Neural cell (in vitro differentiated cells): ENCODE data around the gene MAPK8IP3. TPM values are rescaled to one million over a fixed set of nuclear protein-coding genes. Genes with fewer than 3 reads are reported as not detected.
A peak's percentile ranks its signal among the peaks of the same experiment; 100 is the strongest.

Source experiments
- H2AFZ ChIP-seq: fragments of 200-600, 300-800 bp; sonication (generic), shearing (Covaris generic); 2 replicates; pipeline ENCODE4 v1.6.0; 2014; ENCODE audit warnings: low read depth, mild to moderate bottlenecking, antibody characterized with exemption, low read length, moderate library complexity
- H3F3A ChIP-seq: fragments of 200-600 bp; shearing (Covaris generic); 2 replicates; pipeline ENCODE4 v1.6.1; 2016; ENCODE audit warnings: mild to moderate bottlenecking, moderate library complexity, mixed read lengths, antibody characterized with exemption, low read length; ENCODE audit not compliant: insufficient read depth, poor library complexity, severe bottlenecking
- H3K27ac ChIP-seq: fragments of 200-600, 300-800 bp; sonication (generic), shearing (Covaris generic); 2 replicates; pipeline ENCODE4 v1.5.1; 2014; ENCODE audit warnings: mild to moderate bottlenecking, low read length, moderate library complexity
- H3K27me3 ChIP-seq: fragments of 300-800, 200-600 bp; sonication (generic), shearing (Covaris generic); 2 replicates; pipeline ENCODE4 v1.6.0; 2014; ENCODE audit warnings: mild to moderate bottlenecking, low read depth, low read length, moderate library complexity; ENCODE audit not compliant: insufficient read depth
- H3K36me3 ChIP-seq: fragments of 300-800, 200-600 bp; sonication (generic), shearing (Covaris generic); 2 replicates; pipeline ENCODE4 v1.5.1; 2014; ENCODE audit warnings: mild to moderate bottlenecking, antibody characterized with exemption, low read length, moderate library complexity; ENCODE audit not compliant: insufficient read depth
- H3K4me2 ChIP-seq: fragments of 300-800, 200-600 bp; sonication (generic), shearing (Covaris generic); 2 replicates; pipeline ENCODE4 v1.6.0; 2014; ENCODE audit warnings: mild to moderate bottlenecking, low read length
- H3K4me3 ChIP-seq: fragments of 300-800, 200-600 bp; sonication (generic), shearing (Covaris generic); 2 replicates; pipeline ENCODE4 v1.5.1; 2014; ENCODE audit warnings: mild to moderate bottlenecking, low read length, moderate library complexity
- H3K79me2 ChIP-seq: fragments of 200-600 bp; shearing (Covaris generic); replicated peaks from 2 replicates; pipeline ENCODE4 v1.6.0; 2014; ENCODE audit warnings: mild to moderate bottlenecking, low read length, moderate library complexity; ENCODE audit not compliant: insufficient read depth
- H3K9ac ChIP-seq: fragments of 300-800, 200-600 bp; sonication (generic), shearing (Covaris generic); 2 replicates; pipeline ENCODE4 v1.6.1; 2016; ENCODE audit warnings: mild to moderate bottlenecking, low read length, mixed read lengths
- H3K9me2 ChIP-seq: fragments of 200-600 bp; shearing (Covaris generic); 2 replicates; pipeline ENCODE4 v1.6.1; 2016; ENCODE audit warnings: mild to moderate bottlenecking, low read length, mixed read lengths; ENCODE audit not compliant: insufficient read depth
- H3K9me3 ChIP-seq: fragments of 200-600, 300-800 bp; sonication (generic), shearing (Covaris generic); 2 replicates; pipeline ENCODE4 v1.6.1; 2016; ENCODE audit warnings: mild to moderate bottlenecking, mixed run types, low read length, moderate library complexity, mixed read lengths
- H4K20me1 ChIP-seq: fragments of 200-600 bp; shearing (Covaris generic); 2 replicates; pipeline ENCODE4 v1.6.1; 2016; ENCODE audit warnings: mild to moderate bottlenecking, mixed run types; ENCODE audit not compliant: insufficient read depth
- CTCF ChIP-seq: fragments of 450-650 bp; IDR thresholded peaks from 2 replicates; pipeline ENCODE4 v1.5.1; 2014; ENCODE audit warnings: antibody characterized with exemption, mild to moderate bottlenecking, moderate library complexity; ENCODE audit not compliant: poor library complexity, severe bottlenecking
- EP300 ChIP-seq: fragments of 450-650 bp; conservative IDR thresholded peaks from 2 replicates; pipeline ENCODE4 v1.6.1; 2014; ENCODE audit warnings: antibody characterized with exemption, mild to moderate bottlenecking, moderate library complexity; ENCODE audit not compliant: poor library complexity, severe bottlenecking
- EZH2 ChIP-seq: fragments of 200-600, 300-800 bp; shearing (Covaris generic), sonication (generic); IDR thresholded peaks from 2 replicates; pipeline ENCODE4 v1.6.1; 2014; ENCODE audit warnings: antibody characterized with exemption, low read length, borderline replicate concordance, mild to moderate bottlenecking; ENCODE audit not compliant: insufficient read depth, poor library complexity, severe bottlenecking
- MXI1 ChIP-seq: fragments of 450-650 bp; conservative IDR thresholded peaks from 2 replicates; pipeline ENCODE4 v1.6.1; 2014; ENCODE audit warnings: antibody characterized with exemption, mild to moderate bottlenecking; ENCODE audit not compliant: poor library complexity, severe bottlenecking
- POLR2AphosphoS5 ChIP-seq: IDR thresholded peaks from 2 replicates; pipeline ENCODE4 v1.6.1; 2012
- RAD21 ChIP-seq: fragments of 450-650 bp; conservative IDR thresholded peaks from 2 replicates; pipeline ENCODE4 v1.6.1; 2014; ENCODE audit warnings: antibody characterized with exemption, mild to moderate bottlenecking, moderate library complexity
- REST ChIP-seq: IDR thresholded peaks from 2 replicates; pipeline ENCODE4 v1.6.1; 2012; ENCODE audit warnings: borderline replicate concordance
- SMC3 ChIP-seq: fragments of 450-650 bp; conservative IDR thresholded peaks from 2 replicates; pipeline ENCODE4 v1.6.1; 2014; ENCODE audit warnings: antibody characterized with exemption, mild to moderate bottlenecking, moderate library complexity; ENCODE audit not compliant: poor library complexity
- polyA plus RNA-seq: library from polyadenylated mRNA; depleted of rRNA; stranded (reverse); fragments of >200 nt; gene quantifications from 2 replicates; pipeline ENCODE4 v1.2.3, GENCODE V29; 2014

MAPK8IP3 gene
- polyA plus RNA-seq, 1 donor from 2014 or later = 51.0 TPM

- Histone ChIP-seq H4K20me1 (no peaks in the 10 kb centered on the region), H3K9me3 (no peaks in the 10 kb centered on the region), H3K36me3 (no peaks in the 10 kb centered on the region), H3K9me2 (no peaks in the 10 kb centered on the region), H3K9ac (no peak overlapping the region), H2AFZ (no peak overlapping the region), H3K27me3 (no peaks in the 10 kb centered on the region), H3K79me2 (peaks cover 13% of the 10 kb centered on the region), H3K27ac (no peak overlapping the region), H3K4me2 (no peak overlapping the region), H3K4me3 (no peak overlapping the region), H3F3A (no peaks in the 10 kb centered on the region)
- TF ChIP-seq MXI1 (no peak), EZH2 (no peak), SMC3 (no peak), RAD21 (no peak), CTCF (no peak), REST (no peak), POLR2AphosphoS5 (no peak), EP300 (no peak)
Measured at GRCh38 chr16:1721372-1721771, 15.4 kb downstream of the MAPK8IP3 start.

GRCh38 chr16:1723450-1724147 lies 17.6 kb downstream of the MAPK8IP3 start:
- peaks cover 13% of the 10 kb centered on the region for H3K79me2 ChIP-seq
- H3K27me3 ChIP-seq = no peaks in the 10 kb centered on the region
- no peak overlapping the region for H2AFZ ChIP-seq
- no peaks in the 10 kb centered on the region for H4K20me1 ChIP-seq
- H3K36me3 ChIP-seq = no peaks in the 10 kb centered on the region
- no peak overlapping the region for H3K9ac ChIP-seq
- H3K4me3 ChIP-seq = no peak overlapping the region
- TF ChIP-seq SMC3 = peak; percentile 22
- TF ChIP-seq CTCF = peak; percentile 55
- TF ChIP-seq POLR2AphosphoS5 = no peak
- H3K9me2 ChIP-seq = no peaks in the 10 kb centered on the region
- H3K9me3 ChIP-seq = no peaks in the 10 kb centered on the region
- H3F3A ChIP-seq = no peaks in the 10 kb centered on the region
- no peak overlapping the region for H3K4me2 ChIP-seq
- H3K27ac ChIP-seq = no peak overlapping the region
